Measurements from ENCODE around the gene CNTLN. TPM values are rescaled to one million over a fixed set of nuclear protein-coding genes. Genes with fewer than 3 reads are reported as not detected.

CNTLN gene
- polyA plus RNA-seq, 2 of the 4 experiments (the other 2 are of a cell fraction), result 8.5 to 11.9 TPM

DNA sequence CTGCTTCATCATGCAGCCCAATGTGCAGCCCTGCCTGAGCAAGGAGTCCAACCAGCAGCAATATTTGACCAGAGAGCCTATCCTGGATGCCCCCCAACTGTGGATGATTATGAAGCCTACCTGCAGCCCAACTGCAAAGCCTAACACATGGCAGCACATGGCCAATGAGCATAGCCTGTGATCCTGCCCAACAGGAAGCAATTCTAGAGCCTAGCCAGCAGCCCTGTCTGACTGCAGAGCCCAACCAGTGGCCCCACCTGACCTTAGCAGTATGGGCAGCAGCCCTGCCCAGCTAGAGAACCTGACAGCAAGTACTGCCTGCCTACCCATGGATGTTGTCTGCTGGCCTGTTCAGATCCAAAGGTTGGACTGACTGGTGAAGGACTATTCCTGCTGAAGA, 346.7 kb downstream of the CNTLN start:
- no peak overlapping the region for H3K27ac ChIP-seq
- ChIA-PET CTCF (no interaction called here), POLR2A (no interaction called here)
- no peaks in the 10 kb centered on the region for H3K4me1 ChIP-seq
- no peak overlapping the region for H3K4me2 ChIP-seq
- DNase-seq (ENCODE audit: low read depth in 1 of 2, low spot score in 1 of 2) (no peak), ATAC-seq (no peak), FAIRE-seq (no peak)
- H3K4me3 ChIP-seq, result no peak overlapping the region
- no peaks in the 10 kb centered on the region for H3K9me3 ChIP-seq
- TF ChIP-seq BHLHE40 (IDR thresholded peaks at IDR 0.05; ENCODE audit: low read depth, low read length) (no peak), BCL3 (IDR thresholded peaks at IDR 0.05) (no peak), JUN (IDR thresholded peaks at IDR 0.05) (no peak), POLR2A (IDR thresholded peaks at IDR 0.05; ENCODE audit: low read length) (no peak), NPAS2 (CRISPR knock-in tag; IDR thresholded peaks at IDR 0.05; ENCODE audit: borderline replicate concordance) (no peak), USF2 (IDR thresholded peaks at IDR 0.05) (no peak), FOSB (CRISPR knock-in tag; IDR thresholded peaks at IDR 0.05) (no peak), POLR2AphosphoS2 (conservative IDR thresholded peaks at IDR 0.05; ENCODE audit: low read length) (no peak), ZC3H11A (IDR thresholded peaks at IDR 0.05) (no peak), FOSL2 (IDR thresholded peaks at IDR 0.05) (no peak), FOSL2 (CRISPR knock-in tag; IDR thresholded peaks at IDR 0.05) (no peak), MAX (IDR thresholded peaks at IDR 0.05) (no peak), CHD4 (IDR thresholded peaks at IDR 0.05; ENCODE audit: borderline replicate concordance) (no peak), RARB (CRISPR knock-in tag; IDR thresholded peaks at IDR 0.05) (no peak), NFE2L2 (conservative IDR thresholded peaks at IDR 0.05; ENCODE audit: low read length) (no peak), MAZ (IDR thresholded peaks at IDR 0.05; ENCODE audit: borderline replicate concordance, low read depth, low read length) (no peak), RFX5 (IDR thresholded peaks at IDR 0.05) (no peak), CHD2 (IDR thresholded peaks at IDR 0.05; ENCODE audit: low read length, partially characterized antibody) (no peak)
- TF ChIP-seq, protein P1, sequence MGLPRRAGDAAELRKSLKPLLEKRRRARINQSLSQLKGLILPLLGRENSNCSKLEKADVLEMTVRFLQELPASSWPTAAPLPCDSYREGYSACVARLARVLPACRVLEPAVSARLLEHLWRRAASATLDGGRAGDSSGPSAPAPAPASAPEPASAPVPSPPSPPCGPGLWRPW (IDR thresholded peaks at IDR 0.05), result no peak
- TF ChIP-seq, protein P2, sequence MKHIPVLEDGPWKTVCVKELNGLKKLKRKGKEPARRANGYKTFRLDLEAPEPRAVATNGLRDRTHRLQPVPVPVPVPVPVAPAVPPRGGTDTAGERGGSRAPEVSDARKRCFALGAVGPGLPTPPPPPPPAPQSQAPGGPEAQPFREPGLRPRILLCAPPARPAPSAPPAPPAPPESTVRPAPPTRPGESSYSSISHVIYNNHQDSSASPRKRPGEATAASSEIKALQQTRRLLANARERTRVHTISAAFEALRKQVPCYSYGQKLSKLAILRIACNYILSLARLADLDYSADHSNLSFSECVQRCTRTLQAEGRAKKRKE (CRISPR knock-in tag; IDR thresholded peaks at IDR 0.05; ENCODE audit: low read depth), result no peak

DNA sequence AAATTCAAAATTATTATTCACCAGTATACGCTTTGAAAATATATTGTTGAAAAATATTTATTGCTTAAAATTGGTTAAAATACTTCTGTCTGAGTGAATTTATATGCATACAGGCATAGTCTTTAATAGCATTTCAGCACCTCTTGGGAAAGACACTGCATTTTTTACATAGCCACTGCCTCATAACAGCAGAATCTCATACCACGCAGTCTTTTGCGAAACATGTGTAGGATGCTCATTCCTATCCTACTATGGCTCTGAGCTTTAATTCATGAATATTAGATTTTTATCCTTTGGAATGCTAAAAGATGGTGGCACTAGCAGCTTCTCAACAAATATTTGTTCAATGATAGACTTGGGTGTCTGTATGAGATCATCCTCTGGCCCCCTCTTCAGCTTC, 350.1 kb downstream of the CNTLN start:
- FAIRE-seq, result no peak
- CTCF ChIA-PET, result interaction anchor here (1.3 kb wide), 1 partner anchor 369 kb away, joined by 3 read pairs; no protein-coding TSS in a partner anchor
- POLR2A ChIA-PET, result no interaction called here

More for the DNA sequence above, 350.1 kb downstream of the CNTLN start:
- TF ChIP-seq EP300 (IDR thresholded peaks at IDR 0.05), result no peak
- TF ChIP-seq HOXB5 (CRISPR knock-in tag; IDR thresholded peaks at IDR 0.05), result no peak
- TF ChIP-seq RNF2 (IDR thresholded peaks at IDR 0.05; ENCODE audit: borderline replicate concordance, low read depth), result no peak
- TF ChIP-seq EHF (CRISPR knock-in tag; IDR thresholded peaks at IDR 0.05), result no peak
- no peak for TF ChIP-seq KDM5A (IDR thresholded peaks at IDR 0.05)
- TF ChIP-seq CEBPB (IDR thresholded peaks at IDR 0.05), result no peak
- TF ChIP-seq ZNF302 (CRISPR knock-in tag; IDR thresholded peaks at IDR 0.05), result no peak
- no peak for TF ChIP-seq GATA3 (IDR thresholded peaks at IDR 0.05; ENCODE audit: borderline replicate concordance)
- TF ChIP-seq MYC (IDR thresholded peaks at IDR 0.05; ENCODE audit: borderline replicate concordance, low read length), result no peak
- TF ChIP-seq FOSL2 (IDR thresholded peaks at IDR 0.05), result no peak
- TF ChIP-seq FOSL2 (CRISPR knock-in tag; IDR thresholded peaks at IDR 0.05), result no peak
- no peak for TF ChIP-seq RARB (CRISPR knock-in tag; IDR thresholded peaks at IDR 0.05)
- TF ChIP-seq, protein P1 (IDR thresholded peaks at IDR 0.05), result no peak
- TF ChIP-seq HMGXB4 (CRISPR knock-in tag; IDR thresholded peaks at IDR 0.05; ENCODE audit: borderline replicate concordance), result no peak
- TF ChIP-seq MAFK (IDR thresholded peaks at IDR 0.05; ENCODE audit: partially characterized antibody), result no peak
- TF ChIP-seq KDM1A (IDR thresholded peaks at IDR 0.05; ENCODE audit: low read depth), result no peak
- TF ChIP-seq, protein P2 (CRISPR knock-in tag; IDR thresholded peaks at IDR 0.05; ENCODE audit: low read depth), result no peak
- no peak for TF ChIP-seq SMC3 (IDR thresholded peaks at IDR 0.05)
- TF ChIP-seq RCOR1 (IDR thresholded peaks at IDR 0.05; ENCODE audit: low read depth, low read length), result no peak
- Histone ChIP-seq H3K4me1 (no peaks in the 10 kb centered on the region), H3K4me3 (no peak overlapping the region), H3K9me3 (no peaks in the 10 kb centered on the region), H3K27ac (no peak overlapping the region), H3K4me2 (no peak overlapping the region)
- ATAC-seq (no peak), DNase-seq (ENCODE audit: low read depth in 1 of 2, low spot score in 1 of 2) (no peak)
- 90% methylated on average over 3 of the region's 3 CpGs for WGBS (ENCODE audit: missing lambda C conversion rate)
